ENCODE results near the gene NRROS. TPM values are rescaled to one million over a fixed set of nuclear protein-coding genes. Genes with fewer than 3 reads are reported as not detected.
A peak's percentile ranks its signal among the peaks of the same experiment; 100 is the strongest.
"Not testable (repeated sequence)": the region's sequence is repeated elsewhere in the genome, so short reads cannot be mapped to it uniquely, and the experiment has no call there.

Gene NRROS
- total RNA-seq, 1 donor from 2014 or later, result 6.4 TPM

- DNase-seq (ENCODE audit: low spot score), result peak; percentile 26
These were observed 14.6 kb upstream of the NRROS start for GRCh38 chr3:196624907-196625306.

- no peak for DNase-seq (ENCODE audit: low spot score)
These were observed 14.2 kb upstream of the NRROS start for GRCh38 chr3:196625331-196625730.

- no peak for DNase-seq (ENCODE audit: low spot score)
These were observed 11.6 kb upstream of the NRROS start for GRCh38 chr3:196627918-196628231.

GRCh38 chr3:196629228-196629627, 10.3 kb upstream of the NRROS start:
- DNase-seq (ENCODE audit: low spot score), result no peak

- no peak for DNase-seq (ENCODE audit: low spot score)
These were observed 7.8 kb upstream of the NRROS start for GRCh38 chr3:196631682-196632045.

GRCh38 chr3:196632046-196632751, 7.3 kb upstream of the NRROS start:
- DNase-seq (ENCODE audit: low spot score), result peak; percentile 85

GRCh38 chr3:196633555-196634151, 5.8 kb upstream of the NRROS start:
- DNase-seq (ENCODE audit: low spot score), result no peak

GRCh38 chr3:196634224-196634623, 5.3 kb upstream of the NRROS start:
- no peak for DNase-seq (ENCODE audit: low spot score)

- DNase-seq (ENCODE audit: low spot score), result no peak
These were observed 4.7 kb upstream of the NRROS start for GRCh38 chr3:196634829-196635228.

GRCh38 chr3:196636369-196637349, 2.8 kb upstream of the NRROS start:
- no peak for DNase-seq (ENCODE audit: low spot score)

- DNase-seq (ENCODE audit: low spot score), result not testable (repeated sequence)
These were observed 1.6 kb upstream of the NRROS start for GRCh38 chr3:196637941-196638340.

- DNase-seq (ENCODE audit: low spot score), result no peak
These were observed 522 bp upstream of the NRROS start for GRCh38 chr3:196638861-196639482.

GRCh38 chr3:196640297-196641018, 964 bp downstream of the NRROS start:
- DNase-seq (ENCODE audit: low spot score), result no peak

- no peak for DNase-seq (ENCODE audit: low spot score)
These were observed 2.0 kb downstream of the NRROS start for GRCh38 chr3:196641333-196642054.

- DNase-seq (ENCODE audit: low spot score), result no peak
These were observed 2.9 kb downstream of the NRROS start for GRCh38 chr3:196642434-196642833.

GRCh38 chr3:196643201-196643749, 3.8 kb downstream of the NRROS start:
- DNase-seq (ENCODE audit: low spot score), result peak; percentile 46

- no peak for DNase-seq (ENCODE audit: low spot score)
These were observed 4.3 kb downstream of the NRROS start for GRCh38 chr3:196643761-196644160.

- no peak for DNase-seq (ENCODE audit: low spot score)
These were observed 5.6 kb downstream of the NRROS start for GRCh38 chr3:196645096-196645495.

GRCh38 chr3:196645897-196646665, 6.6 kb downstream of the NRROS start:
- no peak for DNase-seq (ENCODE audit: low spot score)
